Neural cell (in vitro differentiated cells): ENCODE data around the gene HCN1.

Source experiments
- POLR2AphosphoS5 ChIP-seq: IDR thresholded peaks from 2 replicates; pipeline ENCODE4 v1.6.1; 2012
- TAF1 ChIP-seq: IDR thresholded peaks from 2 replicates; pipeline ENCODE4 v1.6.1; 2012; ENCODE audit warnings: low read depth
- TF ChIP-seq, protein P1 (sequence below): fragments of 450-650 bp; IDR thresholded peaks from 2 replicates; pipeline ENCODE4 v1.5.1; 2014; ENCODE audit warnings: antibody characterized with exemption, mild to moderate bottlenecking, moderate library complexity; ENCODE audit not compliant: poor library complexity, severe bottlenecking
- TF ChIP-seq, protein P2 (sequence below): IDR thresholded peaks from 2 replicates; pipeline ENCODE4 v1.6.1; 2012; ENCODE audit warnings: borderline replicate concordance

DNA sequence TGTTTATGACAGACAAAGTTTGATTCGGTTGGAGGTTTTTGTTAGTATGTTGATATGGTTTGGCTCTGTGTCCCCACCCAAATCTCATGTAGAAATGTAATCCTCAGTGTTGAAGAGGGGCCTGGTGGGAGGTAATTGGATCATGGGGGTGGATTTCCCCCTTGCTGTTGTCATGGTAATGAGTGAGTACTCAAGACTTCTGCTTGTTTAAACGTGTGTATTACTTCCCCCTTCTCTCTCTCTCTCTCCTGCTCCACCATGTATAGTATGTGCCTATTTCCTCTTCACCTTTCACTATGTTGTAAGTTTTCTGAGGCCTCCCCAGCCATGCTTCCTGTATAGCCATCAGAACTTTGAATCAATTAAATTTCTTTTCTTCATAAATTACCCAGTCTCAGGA is 415.1 kb downstream of the HCN1 start:
- TF ChIP-seq, protein P1, sequence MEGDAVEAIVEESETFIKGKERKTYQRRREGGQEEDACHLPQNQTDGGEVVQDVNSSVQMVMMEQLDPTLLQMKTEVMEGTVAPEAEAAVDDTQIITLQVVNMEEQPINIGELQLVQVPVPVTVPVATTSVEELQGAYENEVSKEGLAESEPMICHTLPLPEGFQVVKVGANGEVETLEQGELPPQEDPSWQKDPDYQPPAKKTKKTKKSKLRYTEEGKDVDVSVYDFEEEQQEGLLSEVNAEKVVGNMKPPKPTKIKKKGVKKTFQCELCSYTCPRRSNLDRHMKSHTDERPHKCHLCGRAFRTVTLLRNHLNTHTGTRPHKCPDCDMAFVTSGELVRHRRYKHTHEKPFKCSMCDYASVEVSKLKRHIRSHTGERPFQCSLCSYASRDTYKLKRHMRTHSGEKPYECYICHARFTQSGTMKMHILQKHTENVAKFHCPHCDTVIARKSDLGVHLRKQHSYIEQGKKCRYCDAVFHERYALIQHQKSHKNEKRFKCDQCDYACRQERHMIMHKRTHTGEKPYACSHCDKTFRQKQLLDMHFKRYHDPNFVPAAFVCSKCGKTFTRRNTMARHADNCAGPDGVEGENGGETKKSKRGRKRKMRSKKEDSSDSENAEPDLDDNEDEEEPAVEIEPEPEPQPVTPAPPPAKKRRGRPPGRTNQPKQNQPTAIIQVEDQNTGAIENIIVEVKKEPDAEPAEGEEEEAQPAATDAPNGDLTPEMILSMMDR: no peak
- TF ChIP-seq, protein P2, sequence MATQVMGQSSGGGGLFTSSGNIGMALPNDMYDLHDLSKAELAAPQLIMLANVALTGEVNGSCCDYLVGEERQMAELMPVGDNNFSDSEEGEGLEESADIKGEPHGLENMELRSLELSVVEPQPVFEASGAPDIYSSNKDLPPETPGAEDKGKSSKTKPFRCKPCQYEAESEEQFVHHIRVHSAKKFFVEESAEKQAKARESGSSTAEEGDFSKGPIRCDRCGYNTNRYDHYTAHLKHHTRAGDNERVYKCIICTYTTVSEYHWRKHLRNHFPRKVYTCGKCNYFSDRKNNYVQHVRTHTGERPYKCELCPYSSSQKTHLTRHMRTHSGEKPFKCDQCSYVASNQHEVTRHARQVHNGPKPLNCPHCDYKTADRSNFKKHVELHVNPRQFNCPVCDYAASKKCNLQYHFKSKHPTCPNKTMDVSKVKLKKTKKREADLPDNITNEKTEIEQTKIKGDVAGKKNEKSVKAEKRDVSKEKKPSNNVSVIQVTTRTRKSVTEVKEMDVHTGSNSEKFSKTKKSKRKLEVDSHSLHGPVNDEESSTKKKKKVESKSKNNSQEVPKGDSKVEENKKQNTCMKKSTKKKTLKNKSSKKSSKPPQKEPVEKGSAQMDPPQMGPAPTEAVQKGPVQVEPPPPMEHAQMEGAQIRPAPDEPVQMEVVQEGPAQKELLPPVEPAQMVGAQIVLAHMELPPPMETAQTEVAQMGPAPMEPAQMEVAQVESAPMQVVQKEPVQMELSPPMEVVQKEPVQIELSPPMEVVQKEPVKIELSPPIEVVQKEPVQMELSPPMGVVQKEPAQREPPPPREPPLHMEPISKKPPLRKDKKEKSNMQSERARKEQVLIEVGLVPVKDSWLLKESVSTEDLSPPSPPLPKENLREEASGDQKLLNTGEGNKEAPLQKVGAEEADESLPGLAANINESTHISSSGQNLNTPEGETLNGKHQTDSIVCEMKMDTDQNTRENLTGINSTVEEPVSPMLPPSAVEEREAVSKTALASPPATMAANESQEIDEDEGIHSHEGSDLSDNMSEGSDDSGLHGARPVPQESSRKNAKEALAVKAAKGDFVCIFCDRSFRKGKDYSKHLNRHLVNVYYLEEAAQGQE: no peak
- TF ChIP-seq TAF1: no peak
- no peak for TF ChIP-seq POLR2AphosphoS5
